K562 (cell line): Measurements from ENCODE around the gene TMEM135. TPM values are rescaled to one million over a fixed set of nuclear protein-coding genes. Genes with fewer than 3 reads are reported as not detected.

Experiments
- MTA1 ChIP-seq: fragments of 450-650 bp; IDR thresholded peaks from 2 replicates; pipeline ENCODE4 v1.6.1; 2017; ENCODE audit warnings: borderline replicate concordance
- RERE ChIP-seq: sonication (generic); formaldehyde crosslinking; IDR thresholded peaks from 2 replicates; pipeline ENCODE4 v1.8.0; 2023; ENCODE audit warnings: missing genetic modification reagents, mild to moderate bottlenecking, borderline replicate concordance
- REST ChIP-seq, 2 experiments: fragments of 450-650 bp; formaldehyde crosslinking in 1 of 2; IDR thresholded peaks; 2 replicates each; pipeline versions ENCODE4 v1.4.0 to v1.6.1; 2014 to 2020; ENCODE audit warnings: mild to moderate bottlenecking in 2 of 2, borderline replicate concordance in 1 of 2, low read depth in 1 of 2
- ZMIZ1 ChIP-seq, 2 experiments: fragments of 150-350 bp in 1 of 2; IDR thresholded peaks; 2 replicates each; pipeline ENCODE4 v1.6.1; 2012 to 2016; ENCODE audit warnings: low read depth in 2 of 2, low read length in 2 of 2, mild to moderate bottlenecking in 1 of 2, moderate library complexity in 1 of 2
- ZNF77 ChIP-seq: fragments of 250-450 bp; sonication (Bioruptor Pico); IDR thresholded peaks from 2 replicates; pipeline ENCODE4 v1.5.0; 2020
- polyA plus RNA-seq, 8 experiments: library from polyadenylated mRNA; depleted of rRNA in 4 of 8; stranded (reverse) in 5 of 8; unstranded in 3 of 8; fragments of >200 nt; fragmentation: Nextera tagmentation in 2 of 8; fragmentation: Illumina TruSeq in 1 of 8; extraction: Ambion mirVana in 2 of 8; extraction: Trizol in 1 of 8; gene quantifications; 2 replicates each; pipeline versions ENCODE4 v1.2.1 to v1.2.3, GENCODE V29; 2011 to 2014; ENCODE audit warnings: inconsistent platforms in 1 of 8, missing spikeins in 1 of 8
- total RNA-seq, 7 experiments: library from RNA; depleted of rRNA in 6 of 7; stranded (reverse); fragments of >200 nt in 6 of 7; fragmentation: Illumina TruSeq in 2 of 7; extraction: Trizol in 2 of 7; gene quantifications; 2 replicates each; pipeline versions ENCODE4 v1.2.1 to v1.2.3, GENCODE V29; 2011 to 2021; ENCODE audit warnings: low replicate concordance in 1 of 7

Gene TMEM135
- total and polyA plus RNA-seq, 9 of the 15 experiments (the other 6 are each of a cell fraction or from before 2014, with no cell fraction given): 17.3 to 53.6 (median 24.9) TPM

- peak; percentile 74 for TF ChIP-seq REST (IDR thresholded peaks at IDR 0.05; ENCODE audit: borderline replicate concordance)
- no peak for TF ChIP-seq REST (CRISPR knock-in tag; IDR thresholded peaks at IDR 0.05; ENCODE audit: low read depth)
- peak in 1 of 2 experiments; percentile 84; a peak in 2 of 4 replicates for TF ChIP-seq ZMIZ1 (IDR thresholded peaks at IDR 0.05; ENCODE audit: low read depth in 2 of 2, low read length in 2 of 2)
- no peak; the same call in 1 of the 2 replicates for TF ChIP-seq RERE (CRISPR knock-in tag)
- TF ChIP-seq ZNF77 (CRISPR knock-in tag): no peak
- peak; percentile 89 for TF ChIP-seq MTA1
Measured at GRCh38 chr11:86999859-87000753, 37.6 kb upstream of the TMEM135 start (continued).
